Astrocyte of the spinal cord (primary cell): ENCODE data around the gene ITIH4.

ENCODE experiments used
- DNase-seq: peaks from one replicate; pipeline ENCODE4 v3.0.0; 2011; ENCODE audit warnings: low read depth, low spot score
- H3K4me3 ChIP-seq: 2 replicates; pipeline ENCODE4 v1.5.1; 2011; ENCODE audit warnings: low read depth, mild to moderate bottlenecking, low read length, moderate library complexity
- in situ Hi-C: cut with HindIII; loops from 2 replicates; pipeline ENCODE4 v1.10.0; 2017; ENCODE audit warnings: low sequenced_read_pairs
- TF ChIP-seq, protein P1 (sequence below): IDR thresholded peaks from 2 replicates; pipeline ENCODE4 v1.5.1; 2012; ENCODE audit warnings: low read depth, mild to moderate bottlenecking, low read length, inconsistent platforms

The ITIH4 gene

DNA sequence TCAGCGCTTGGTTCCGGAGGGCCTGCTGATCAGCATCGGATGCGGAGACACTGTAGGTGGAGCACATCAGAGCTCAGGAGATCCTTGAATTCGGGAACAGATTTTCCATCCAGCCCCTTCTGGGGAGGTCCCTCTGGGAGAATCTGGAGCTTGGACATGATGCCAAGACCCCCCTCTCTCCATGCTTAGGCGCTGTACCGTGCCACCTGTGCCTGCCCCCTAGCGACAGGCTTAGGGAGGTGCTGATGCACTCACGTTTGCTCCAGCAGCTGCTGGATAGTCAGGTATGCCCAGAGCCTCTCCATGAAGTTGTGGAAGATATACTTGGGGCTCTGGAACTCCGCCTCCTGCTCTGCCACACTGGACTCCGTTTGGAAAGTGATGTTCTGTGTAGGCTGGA lies 9.7 kb downstream of the ITIH4 start:
- no peak overlapping the region for H3K4me3 ChIP-seq
- TF ChIP-seq, protein P1, sequence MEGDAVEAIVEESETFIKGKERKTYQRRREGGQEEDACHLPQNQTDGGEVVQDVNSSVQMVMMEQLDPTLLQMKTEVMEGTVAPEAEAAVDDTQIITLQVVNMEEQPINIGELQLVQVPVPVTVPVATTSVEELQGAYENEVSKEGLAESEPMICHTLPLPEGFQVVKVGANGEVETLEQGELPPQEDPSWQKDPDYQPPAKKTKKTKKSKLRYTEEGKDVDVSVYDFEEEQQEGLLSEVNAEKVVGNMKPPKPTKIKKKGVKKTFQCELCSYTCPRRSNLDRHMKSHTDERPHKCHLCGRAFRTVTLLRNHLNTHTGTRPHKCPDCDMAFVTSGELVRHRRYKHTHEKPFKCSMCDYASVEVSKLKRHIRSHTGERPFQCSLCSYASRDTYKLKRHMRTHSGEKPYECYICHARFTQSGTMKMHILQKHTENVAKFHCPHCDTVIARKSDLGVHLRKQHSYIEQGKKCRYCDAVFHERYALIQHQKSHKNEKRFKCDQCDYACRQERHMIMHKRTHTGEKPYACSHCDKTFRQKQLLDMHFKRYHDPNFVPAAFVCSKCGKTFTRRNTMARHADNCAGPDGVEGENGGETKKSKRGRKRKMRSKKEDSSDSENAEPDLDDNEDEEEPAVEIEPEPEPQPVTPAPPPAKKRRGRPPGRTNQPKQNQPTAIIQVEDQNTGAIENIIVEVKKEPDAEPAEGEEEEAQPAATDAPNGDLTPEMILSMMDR = peak; percentile 76
- in situ Hi-C loops = no loop called here
- DNase-seq = peak; percentile 17

DNA sequence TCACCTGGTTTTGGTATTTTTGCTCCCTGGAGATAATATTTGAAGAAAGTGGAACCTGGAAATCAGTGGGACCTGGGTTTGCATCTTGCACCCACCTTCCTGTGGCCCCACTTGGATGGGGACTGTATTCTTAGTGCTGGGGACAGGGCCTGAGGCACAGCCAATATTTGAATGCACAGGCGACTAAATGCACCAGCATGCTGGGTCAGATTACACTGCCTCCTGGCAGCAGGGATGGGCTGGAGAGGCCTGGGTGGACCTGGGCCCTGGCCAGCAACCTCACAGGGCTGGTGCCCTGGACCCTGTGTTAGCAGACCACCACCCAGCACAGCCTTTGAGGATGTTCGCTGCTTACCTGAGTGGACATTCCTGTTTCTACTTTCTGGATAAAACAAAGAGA lies 10.5 kb downstream of the ITIH4 start:
- no peak overlapping the region for H3K4me3 ChIP-seq
- no peak for DNase-seq
- TF ChIP-seq, protein P1 = no peak
- in situ Hi-C loops = no loop called here

DNA sequence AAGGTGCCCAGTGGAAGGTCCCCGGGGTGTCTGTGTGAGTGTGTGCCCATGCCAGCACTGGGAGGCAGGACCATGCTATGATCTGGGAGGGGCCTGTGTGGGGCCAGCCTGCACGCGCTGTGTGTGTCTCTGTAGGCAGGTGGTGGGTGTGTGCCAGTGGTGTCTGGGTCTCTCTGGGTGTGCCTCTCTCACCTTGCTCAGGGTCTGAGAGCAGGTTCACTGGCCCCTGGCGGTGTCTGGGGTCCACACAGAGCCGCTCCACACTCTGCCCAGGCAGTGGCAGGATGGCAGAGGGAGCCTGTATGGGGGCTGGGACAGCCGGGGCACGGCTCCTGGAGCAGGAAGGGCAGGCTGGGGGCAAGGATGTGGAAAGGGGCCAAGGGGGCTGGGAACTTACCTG lies 12.6 kb downstream of the ITIH4 start:
- TF ChIP-seq, protein P1 = no peak
- no peak for DNase-seq
- no peak overlapping the region for H3K4me3 ChIP-seq
- in situ Hi-C loops = no loop called here

DNA sequence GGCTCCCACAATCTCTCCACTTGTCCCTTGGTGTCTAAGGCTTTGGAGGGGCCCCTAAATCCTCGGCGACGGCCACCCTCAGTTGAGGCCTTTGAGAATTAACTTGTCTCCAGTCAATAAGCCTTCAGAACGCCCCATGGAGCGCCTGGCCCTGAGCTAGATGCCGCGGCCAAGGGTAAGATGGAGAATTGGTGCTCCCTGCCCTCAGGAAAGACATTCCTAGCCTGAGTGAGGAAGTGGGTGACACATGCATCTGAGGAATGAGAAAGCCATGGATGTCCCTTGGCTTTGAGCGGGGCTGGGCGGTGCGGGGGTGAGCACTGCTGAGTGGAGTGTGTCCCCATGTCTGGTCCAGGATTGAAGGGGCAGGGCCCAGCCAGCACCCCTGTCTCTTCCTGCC lies 13.3 kb downstream of the ITIH4 start:
- H3K4me3 ChIP-seq = no peak overlapping the region
- in situ Hi-C loops = no loop called here
- no peak for DNase-seq
- TF ChIP-seq, protein P1 = no peak

DNA sequence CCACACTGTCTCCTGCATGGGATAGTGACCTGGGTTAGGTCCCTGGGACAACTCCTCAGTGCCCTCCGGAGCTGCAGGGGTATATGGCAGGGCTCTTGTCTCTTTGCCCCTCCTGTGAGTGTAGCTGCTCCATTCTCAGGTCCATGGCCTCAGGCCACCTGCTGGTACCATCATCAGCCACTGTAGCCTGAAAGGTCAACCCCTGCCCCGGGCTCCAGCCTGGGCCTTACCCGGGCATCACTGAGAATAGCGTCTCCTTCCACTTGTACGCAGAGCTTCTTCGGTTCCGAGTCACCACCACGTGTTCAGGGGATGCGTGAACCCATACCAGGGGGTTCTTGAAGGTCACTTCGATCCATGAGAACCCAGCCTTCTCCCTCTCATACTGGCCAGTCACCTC lies 13.8 kb downstream of the ITIH4 start:
- in situ Hi-C loops = no loop called here
- H3K4me3 ChIP-seq = no peak overlapping the region
- no peak for DNase-seq
- TF ChIP-seq, protein P1 = no peak

DNA sequence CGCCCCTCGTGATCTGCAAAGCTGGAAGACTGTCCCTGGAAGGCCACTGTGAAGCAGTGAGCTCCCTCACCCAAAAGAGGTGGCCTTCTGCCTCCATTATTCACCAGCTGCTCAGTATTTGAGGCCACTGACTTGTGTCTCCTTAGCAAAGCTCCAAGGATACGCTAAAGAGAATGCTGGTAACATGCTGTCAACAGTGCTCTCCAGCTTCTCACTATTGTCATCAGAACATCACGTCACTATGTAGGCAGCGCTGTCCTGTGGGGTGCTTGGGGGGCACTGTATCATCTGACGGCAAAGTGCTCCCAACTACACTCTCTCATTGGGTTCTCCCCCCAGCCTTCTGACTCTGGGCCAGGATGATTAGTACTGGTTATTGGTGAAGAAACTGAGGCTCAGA lies 14.3 kb downstream of the ITIH4 start:
- in situ Hi-C loops = no loop called here
- no peak overlapping the region for H3K4me3 ChIP-seq
- no peak for DNase-seq
- TF ChIP-seq, protein P1 = no peak

DNA sequence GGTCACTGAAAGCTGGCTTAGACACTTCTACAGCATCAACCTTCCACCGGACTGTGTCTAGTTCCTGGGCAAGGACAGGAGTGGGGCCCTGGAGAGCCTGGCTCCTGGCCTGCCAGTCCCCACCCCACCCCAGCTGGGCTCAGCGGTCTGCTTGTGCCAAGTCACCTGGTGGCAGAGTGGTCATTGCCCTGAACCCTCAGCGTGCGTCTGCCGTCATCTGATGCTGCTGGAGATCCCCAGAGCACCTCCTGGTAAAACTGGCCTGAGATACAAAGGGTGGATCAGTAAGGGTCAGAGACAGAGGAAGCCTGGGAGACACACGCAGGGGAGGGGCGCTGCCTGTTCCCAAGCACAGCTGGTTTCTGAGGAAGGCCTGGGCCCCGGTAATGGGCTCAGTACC lies 16.7 kb downstream of the ITIH4 start:
- no peak overlapping the region for H3K4me3 ChIP-seq
- TF ChIP-seq, protein P1 = no peak
- in situ Hi-C loops = no loop called here
- no peak for DNase-seq
